BE2C (cell line): ENCODE measurements around the gene JUP.

Experiments used
- DNase-seq: peaks from one replicate; pipeline ENCODE4 v3.0.0-alpha.2; 2020
- H3K27me3 ChIP-seq: fragments of 250-450 bp; sonication (Bioruptor Pico); 2 replicates; pipeline ENCODE4 v1.5.1; 2020; ENCODE audit warnings: mild to moderate bottlenecking
- H3K36me3 ChIP-seq: fragments of 250-450 bp; sonication (Bioruptor Pico); 2 replicates; pipeline ENCODE4 v1.5.1; 2020; ENCODE audit warnings: mild to moderate bottlenecking
- H3K4me1 ChIP-seq: fragments of 250-450 bp; sonication (Bioruptor Pico); 2 replicates; pipeline ENCODE4 v1.5.1; 2020
- H3K4me3 ChIP-seq: 2 replicates; pipeline ENCODE4 v1.5.1; 2011; ENCODE audit warnings: low read depth, low read length
- H3K9me3 ChIP-seq: fragments of 250-450 bp; sonication (Bioruptor Pico); 2 replicates; pipeline ENCODE4 v1.5.1; 2020
- TF ChIP-seq, protein P1 (sequence below): IDR thresholded peaks from 2 replicates; pipeline ENCODE4 v1.5.1; 2012; ENCODE audit warnings: mild to moderate bottlenecking, low read depth, low read length

JUP gene

DNA sequence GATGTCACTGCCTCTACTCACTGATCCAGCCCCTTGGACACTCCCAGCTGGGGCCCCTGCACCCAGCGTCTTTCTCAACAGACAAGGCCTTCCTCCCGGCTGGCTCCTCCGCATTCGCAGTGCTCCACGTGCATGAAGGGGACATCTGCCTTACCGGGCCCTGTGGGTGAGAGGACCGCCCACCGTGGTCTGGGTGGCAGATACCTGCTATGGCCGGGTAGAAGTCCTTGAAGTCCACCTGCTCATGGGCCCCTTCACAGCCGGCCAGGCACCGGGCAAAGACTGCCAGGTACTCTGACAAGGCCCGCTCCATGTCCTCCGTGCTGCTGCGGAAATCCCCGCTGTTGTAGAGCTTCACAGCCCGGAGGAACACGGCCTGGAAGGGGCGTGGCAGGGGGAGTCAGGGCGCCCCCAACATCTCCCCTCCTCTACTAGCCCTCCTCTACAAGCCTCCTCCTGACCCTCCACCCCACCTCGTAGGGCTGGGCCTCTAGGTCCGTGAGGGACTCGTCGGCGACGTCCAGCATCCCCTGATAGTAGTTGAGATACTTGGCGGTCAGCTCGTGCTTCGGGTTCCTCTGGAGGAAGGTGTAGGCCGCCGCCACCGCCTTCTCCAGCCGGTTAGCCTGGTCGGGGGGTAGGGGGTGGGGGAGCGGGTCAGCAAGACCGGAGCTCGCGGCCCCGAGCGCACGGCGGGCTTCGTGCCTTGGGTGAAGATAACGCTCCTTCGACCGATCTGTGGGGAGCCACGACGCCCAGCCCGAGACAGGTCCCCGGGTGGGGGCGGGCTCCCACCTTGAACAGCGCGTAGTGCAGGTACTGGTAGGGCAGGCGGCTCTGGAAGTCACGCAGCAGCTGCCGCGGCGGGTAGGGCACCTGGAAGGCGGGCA is 24.4 kb upstream of the JUP start:
- no peaks in the 10 kb centered on the region for H3K27me3 ChIP-seq
- no peaks in the 10 kb centered on the region for H3K4me1 ChIP-seq
- DNase-seq: peak; percentile 50
- TF ChIP-seq, protein P1, sequence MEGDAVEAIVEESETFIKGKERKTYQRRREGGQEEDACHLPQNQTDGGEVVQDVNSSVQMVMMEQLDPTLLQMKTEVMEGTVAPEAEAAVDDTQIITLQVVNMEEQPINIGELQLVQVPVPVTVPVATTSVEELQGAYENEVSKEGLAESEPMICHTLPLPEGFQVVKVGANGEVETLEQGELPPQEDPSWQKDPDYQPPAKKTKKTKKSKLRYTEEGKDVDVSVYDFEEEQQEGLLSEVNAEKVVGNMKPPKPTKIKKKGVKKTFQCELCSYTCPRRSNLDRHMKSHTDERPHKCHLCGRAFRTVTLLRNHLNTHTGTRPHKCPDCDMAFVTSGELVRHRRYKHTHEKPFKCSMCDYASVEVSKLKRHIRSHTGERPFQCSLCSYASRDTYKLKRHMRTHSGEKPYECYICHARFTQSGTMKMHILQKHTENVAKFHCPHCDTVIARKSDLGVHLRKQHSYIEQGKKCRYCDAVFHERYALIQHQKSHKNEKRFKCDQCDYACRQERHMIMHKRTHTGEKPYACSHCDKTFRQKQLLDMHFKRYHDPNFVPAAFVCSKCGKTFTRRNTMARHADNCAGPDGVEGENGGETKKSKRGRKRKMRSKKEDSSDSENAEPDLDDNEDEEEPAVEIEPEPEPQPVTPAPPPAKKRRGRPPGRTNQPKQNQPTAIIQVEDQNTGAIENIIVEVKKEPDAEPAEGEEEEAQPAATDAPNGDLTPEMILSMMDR: no peak
- H3K9me3 ChIP-seq: no peaks in the 10 kb centered on the region
- H3K36me3 ChIP-seq: peaks cover 22% of the 10 kb centered on the region
- peak overlapping the region; percentile 99 for H3K4me3 ChIP-seq

DNA sequence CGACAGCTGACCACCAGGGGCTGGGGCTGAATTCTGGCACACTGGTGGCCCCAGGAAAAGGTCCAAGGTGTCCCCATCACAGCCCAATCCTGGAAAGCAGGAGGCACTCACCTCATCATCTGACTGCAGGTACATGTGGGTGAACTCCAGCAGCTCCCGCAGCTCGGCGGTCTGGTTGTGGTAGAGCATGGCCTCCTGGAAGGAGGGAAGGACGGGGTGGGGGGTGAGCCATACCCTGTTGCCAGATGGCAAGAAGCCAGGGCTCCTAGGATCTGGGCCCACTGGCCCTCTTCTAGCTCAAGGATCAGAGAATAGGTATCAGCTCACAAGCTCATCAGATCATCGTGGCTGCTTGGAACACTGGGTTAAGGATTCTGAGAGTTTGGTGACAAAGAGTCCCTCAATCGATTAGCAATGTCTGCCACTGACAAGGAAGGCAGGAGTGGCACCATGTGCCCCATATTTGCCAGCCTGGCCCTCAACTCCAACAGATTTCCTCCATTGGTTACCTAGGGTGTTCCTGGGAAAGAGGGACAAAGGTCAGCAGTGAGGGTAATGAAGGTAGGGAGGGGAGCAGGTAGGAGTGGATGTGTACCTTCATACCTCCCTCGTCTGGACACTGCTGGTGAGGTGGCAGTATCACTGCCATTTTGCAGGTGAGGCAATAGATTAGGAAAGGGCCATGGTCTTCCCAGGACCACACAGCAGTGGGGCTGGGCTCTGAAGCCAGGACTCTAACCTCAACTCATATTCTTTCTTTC is 20.4 kb upstream of the JUP start:
- TF ChIP-seq, protein P1: no peak
- Histone ChIP-seq H3K4me1 (no peaks in the 10 kb centered on the region), H3K4me3 (no peak overlapping the region), H3K9me3 (no peaks in the 10 kb centered on the region), H3K36me3 (peaks cover 38% of the 10 kb centered on the region), H3K27me3 (no peaks in the 10 kb centered on the region)
- no peak for DNase-seq

DNA sequence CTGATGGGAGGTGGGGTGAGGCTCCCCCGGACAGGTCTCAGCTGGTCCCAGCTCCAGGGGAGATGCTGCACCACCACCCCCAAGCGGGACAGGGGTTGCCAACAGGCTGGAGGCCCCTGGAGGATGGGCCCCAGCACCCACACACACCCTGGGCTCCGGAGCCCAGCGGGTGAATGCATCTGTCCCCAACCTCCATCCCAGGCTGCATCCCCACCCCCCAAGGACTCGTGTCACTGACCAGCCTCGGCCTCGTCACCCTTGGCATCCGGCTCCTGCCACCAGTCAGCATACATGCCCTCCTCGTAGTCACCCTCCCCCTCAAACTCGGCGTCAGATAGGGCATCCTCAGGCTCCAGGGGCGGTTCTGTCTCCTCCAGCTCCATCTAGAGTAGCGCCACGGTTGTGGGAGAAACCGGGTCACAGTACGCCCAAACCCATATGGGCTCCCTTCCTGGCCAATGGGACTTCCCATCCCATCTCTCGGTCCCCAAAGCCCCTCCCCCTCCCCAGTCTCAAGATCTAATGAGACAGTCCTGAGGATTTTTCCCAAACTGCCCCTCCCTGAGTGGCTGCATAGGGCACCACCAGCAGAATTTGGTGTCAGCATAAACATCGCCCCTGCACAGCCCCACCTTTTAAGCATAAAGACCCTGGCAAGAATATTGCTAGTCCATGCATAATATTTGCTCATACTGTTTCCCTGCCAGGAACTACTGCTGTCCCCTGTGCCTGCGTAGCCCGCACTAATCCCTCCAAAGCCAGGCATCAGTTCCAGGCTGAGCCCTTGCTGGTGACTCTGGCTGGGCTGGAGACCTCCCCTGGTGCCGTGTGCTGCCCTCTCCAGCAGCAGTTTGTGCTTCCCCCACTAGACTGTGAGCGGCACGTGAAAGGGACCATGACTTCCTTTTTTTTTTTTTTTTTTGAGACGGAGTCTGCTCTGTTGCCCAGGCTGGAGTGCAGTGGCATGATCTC is 16.8 kb upstream of the JUP start:
- Histone ChIP-seq H3K9me3 (no peaks in the 10 kb centered on the region), H3K4me1 (peaks cover 7% of the 10 kb centered on the region), H3K4me3 (no peak overlapping the region), H3K36me3 (peaks cover 27% of the 10 kb centered on the region), H3K27me3 (no peaks in the 10 kb centered on the region)
- peak; percentile 29 for DNase-seq
- TF ChIP-seq, protein P1: no peak

DNA sequence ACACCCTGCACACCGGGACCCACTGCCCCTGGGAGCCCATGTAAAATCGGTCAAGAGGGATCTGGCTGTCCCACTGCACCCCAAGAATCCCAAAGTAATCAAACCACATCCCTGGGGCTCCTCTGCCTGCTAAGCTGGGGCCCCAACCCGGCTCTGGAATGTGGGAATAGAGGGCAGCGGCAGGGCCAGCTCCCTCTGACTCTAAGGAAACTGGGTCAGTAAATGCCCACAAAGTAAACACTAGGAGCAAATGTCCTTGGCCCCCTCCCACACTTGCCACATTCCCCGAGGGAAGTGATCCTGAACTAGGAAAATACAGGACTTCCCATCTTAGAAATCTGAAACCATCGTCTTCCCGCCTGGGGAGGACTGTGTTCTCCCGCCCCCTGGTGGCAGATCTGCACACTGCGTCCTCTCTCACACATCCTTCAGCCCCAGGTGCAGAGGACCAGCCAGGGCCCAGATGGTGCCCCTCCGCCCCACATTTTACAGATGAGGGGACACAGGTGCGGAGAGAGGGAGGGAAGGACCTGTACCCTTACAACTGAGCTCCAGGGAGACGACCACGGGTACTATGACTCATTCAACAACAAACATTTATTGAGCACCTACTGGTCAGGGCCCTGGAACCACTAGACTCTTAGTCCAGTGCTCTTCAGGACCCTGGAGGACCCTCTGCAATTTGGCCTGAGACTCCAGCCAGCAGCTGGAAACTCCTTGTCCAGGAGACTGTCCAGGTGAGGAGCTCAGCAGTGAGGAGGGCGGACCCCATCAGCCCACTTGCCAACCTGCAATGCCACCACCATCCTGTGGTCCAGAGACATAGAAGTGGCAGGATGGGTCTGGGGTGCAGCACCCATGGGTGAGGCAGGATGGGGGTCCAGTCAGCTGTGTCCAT is 15.1 kb upstream of the JUP start:
- Histone ChIP-seq H3K4me3 (0 out of 2 replicates have a peak overlapping the region, but pooled peaks have one; percentile 8), H3K36me3 (peaks cover 21% of the 10 kb centered on the region), H3K27me3 (no peaks in the 10 kb centered on the region), H3K4me1 (peaks cover 7% of the 10 kb centered on the region), H3K9me3 (no peaks in the 10 kb centered on the region)
- DNase-seq: peak; percentile 84
- TF ChIP-seq, protein P1: peak; percentile 96

DNA sequence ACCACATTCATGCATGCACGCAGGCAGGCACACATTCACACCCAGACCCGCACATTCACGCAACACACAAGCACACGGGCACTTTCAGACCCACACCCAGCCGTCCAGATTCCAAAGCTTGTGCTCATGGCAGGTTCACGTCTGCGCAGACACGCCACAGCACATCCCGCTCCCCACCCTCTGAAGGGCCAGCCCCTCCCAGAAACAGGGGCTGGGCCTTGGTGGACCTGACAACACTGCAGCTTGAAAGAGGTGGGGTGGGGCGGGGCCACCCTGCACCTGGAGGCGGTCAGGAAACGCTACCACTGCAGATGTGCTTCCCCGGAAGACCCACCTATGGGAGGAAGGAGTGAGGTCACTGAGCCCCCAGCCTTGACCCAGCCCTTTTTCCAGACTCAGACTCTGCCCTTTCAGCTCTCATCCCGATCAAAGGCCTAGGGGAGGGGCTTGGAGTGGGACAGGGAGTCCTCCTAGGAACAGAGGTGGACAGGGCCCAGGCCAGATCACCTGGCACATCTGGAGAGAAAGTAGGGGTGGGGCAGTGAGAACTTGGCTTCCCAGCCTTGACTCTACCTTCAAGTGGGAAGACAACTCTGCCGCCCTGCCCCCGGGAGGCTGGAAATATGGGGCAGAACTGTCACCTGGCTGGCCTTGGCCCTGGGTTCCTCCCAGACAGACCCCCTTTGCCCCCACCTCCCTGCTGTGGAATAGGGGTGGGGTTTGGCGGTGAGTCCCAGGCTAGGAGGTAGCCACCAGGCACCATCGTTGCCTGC is 14.3 kb upstream of the JUP start:
- H3K36me3 ChIP-seq: peaks cover 18% of the 10 kb centered on the region
- H3K4me1 ChIP-seq: peaks cover 7% of the 10 kb centered on the region
- no peaks in the 10 kb centered on the region for H3K27me3 ChIP-seq
- no peak for DNase-seq
- no peak overlapping the region for H3K4me3 ChIP-seq
- no peaks in the 10 kb centered on the region for H3K9me3 ChIP-seq
- TF ChIP-seq, protein P1: no peak
